NCI-H2081 treated with DMSO at 0.1 percent for 48 hours (cell line): ENCODE data around the gene LRRC8D.
"Not testable (repeated sequence)": the region's sequence is repeated elsewhere in the genome, so short reads cannot be mapped to it uniquely, and the experiment has no call there.

Source experiments
- DNase-seq: peaks from one replicate; lab custom pipeline; 2025; lab: John Stamatoyannopoulos, UW

Gene LRRC8D

DNA sequence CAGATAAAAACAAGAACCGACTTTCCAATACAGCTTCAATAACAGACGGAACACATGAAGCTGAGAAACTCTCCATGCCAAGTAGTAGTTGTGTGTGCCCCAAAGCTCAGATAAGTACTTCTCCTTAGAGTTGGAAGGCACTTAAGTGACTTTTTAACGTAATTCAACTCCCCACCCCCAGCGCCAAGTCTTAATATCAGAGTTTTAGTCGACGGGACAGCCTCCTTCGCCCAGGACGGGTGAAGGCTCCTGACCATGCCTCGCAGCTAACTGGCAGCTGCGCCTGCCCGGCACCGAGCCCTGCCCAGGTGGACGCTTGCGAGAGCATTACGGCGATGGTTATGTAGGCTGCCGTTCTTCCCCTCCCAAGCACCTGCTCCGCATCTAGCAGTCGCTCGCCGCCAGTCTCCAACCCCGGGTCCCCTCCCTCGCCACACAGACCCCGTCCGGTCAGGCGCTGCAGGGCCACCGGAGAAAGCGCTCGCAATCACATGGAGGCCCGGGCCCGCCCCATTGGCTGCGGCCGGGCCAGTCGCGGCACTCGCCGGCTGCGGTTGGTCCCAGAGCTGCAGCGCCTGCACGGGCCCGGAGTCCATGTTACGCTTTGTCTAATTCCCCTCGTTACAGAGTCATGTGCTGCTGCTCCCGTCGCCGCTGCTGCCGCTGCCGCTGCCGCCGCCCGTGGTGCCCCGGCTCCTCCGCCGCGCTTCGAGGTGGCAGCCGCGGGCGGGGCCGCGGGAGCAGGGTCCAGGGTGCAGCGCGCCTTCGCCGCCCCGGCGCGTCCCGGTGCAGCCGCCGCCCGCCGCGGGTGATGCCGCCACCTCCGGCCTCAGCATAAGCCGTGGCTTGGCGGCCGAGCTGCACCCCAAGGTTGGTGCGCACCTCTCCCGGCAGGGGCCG, at the start of gene LRRC8D:
Gene LRRC8D (plus strand): TSS at position 611 of the 900 bp plus-strand sequence. CDS start 112,037 bp downstream, outside the sequence.
- DNase-seq = no peak

DNA sequence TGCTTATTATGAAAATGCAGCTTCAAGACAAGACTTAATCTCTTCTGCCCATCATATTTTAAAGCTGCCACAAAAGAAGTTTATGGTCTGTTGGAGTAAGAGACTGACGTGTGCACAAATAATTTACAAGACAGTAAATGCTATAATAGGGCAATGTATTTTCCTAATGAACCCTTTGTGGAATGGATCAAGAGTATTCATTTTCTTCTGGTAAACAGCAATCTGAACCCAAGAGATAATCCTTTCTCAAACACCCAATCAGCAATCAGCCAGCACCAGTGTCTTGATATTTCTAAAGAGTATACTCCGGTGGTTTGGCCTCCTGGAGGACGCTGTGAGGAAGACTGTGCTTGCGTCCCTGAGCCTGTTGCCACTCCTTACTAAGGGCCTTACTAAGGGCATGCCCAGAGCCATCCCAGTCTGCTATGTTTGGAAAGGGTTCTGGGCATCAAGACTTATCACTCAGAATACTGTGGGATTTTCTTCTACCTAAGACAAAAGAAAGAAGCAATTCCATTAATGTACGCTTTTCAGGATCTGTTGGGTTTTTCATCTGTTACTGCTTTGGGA, 48.8 kb upstream of the LRRC8D start:
- DNase-seq = no peak

DNA sequence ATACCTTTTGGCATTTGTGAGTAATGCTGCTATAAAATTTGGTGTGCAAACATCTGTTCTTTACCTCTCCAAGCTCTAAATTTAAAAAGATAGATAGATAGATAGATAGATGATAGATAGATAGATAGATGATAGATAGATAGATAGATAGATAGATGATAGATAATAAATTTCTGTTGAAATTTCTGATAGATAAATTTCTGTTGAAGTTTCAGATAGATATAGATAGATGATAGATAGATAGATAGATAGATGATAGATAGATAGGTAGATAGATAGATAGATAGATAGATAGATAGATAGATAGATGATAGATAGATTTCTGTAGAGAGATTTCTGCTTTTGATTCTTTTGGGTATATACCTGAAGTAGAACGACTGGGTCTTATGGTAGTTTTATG, 44.7 kb upstream of the LRRC8D start:
- DNase-seq = not testable (repeated sequence)

DNA sequence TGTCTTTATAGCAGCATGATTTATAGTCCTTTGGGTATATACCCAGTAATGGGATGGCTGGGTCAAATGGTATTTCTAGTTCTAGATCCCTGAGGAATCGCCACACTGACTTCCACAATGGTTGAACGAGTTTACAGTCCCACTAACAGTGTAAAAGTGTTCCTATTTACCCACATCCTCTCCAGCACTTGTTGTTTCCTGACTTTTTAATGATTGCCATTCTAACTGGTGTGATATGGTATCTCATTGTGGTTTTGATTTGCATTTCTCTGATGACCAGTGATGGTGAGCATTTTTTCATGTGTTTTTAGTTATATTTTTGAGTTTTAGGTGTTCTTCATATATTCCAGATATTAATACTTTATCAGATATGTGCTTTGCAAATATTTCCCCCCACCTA, 43.6 kb upstream of the LRRC8D start:
- not testable (repeated sequence) for DNase-seq

DNA sequence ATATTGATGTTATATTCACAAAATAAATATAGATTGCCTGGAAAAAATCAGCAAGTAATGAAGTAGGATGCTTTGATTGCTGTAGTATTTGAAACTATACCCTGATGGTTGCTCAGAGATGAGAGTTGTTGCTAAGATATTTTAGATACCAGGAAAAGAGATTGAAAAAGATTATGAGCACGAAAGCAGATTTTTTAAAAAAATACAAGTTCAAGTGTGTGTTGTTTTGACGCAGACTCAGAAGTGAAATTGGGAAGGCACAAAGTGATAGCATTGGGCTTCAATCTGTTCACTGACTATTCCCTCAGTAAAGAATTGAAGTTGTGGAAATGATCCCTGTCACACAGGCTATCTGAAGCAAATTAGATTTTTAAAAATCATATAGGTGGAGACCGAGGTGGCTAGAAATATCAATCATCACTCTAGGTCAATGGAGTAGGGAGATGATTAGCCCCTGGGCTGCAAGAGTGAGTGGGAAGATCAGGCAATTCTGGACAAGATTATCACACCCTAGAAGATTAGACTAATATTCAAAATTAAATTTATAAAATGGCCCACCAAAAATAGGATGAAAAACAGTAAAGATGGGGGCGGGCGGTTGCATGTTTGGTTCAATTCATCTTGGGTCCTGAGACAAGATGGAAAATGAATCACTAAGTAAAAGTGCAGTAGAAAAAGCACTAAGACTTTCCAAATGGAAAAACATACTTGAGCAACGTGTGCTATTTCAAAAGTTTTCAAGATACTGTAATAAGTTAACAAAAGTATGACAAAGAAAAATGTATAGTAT, 41.5 kb upstream of the LRRC8D start:
- DNase-seq = no peak

DNA sequence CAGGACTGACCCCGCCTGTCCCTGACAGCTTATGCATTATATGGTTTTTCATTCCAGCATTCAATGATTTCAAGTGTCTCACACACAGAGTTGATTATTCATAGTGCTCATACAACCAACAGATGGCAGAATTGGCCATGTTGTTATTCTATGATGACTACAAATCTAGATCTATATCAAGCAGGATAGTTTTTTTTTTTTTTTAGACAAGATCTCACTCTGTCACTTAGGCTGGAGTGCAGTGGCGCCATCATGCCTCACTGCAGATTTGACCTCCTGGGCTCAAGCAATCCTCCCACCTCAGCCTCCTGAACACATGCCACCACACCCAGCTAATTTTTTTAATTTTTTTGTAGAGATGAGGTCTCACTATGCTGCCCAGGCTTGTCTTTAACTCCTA, 40.1 kb upstream of the LRRC8D start:
- DNase-seq = no peak

DNA sequence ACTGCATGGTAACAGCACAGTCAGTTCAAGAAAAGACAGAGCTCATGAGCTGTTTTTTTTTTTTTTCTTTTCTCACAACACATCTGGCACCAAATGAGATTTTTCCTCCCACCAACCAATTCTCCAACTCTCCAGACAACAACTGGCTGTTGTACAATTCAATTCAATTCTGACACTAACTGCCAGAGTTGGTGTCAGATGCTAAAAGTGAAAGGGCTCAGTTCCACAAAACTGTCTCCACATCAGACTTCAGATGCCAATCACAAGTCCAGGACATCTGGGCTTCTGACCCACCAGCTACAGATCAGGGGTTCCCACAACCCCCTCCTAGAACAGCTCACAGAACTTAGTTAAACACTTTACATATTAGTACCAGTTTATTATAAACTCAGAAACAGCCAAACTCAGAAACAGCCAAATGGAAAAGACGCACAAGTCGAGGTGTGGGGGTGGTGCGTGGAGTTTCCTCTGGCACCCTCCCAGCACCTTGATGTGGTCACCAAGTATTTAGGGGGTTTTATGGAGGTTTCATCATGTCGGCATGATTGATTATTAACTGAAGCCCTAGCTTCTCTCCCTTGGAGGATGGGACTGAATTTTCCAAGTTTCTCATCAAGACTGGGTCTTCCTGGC, 39.2 kb upstream of the LRRC8D start:
- DNase-seq = no peak

DNA sequence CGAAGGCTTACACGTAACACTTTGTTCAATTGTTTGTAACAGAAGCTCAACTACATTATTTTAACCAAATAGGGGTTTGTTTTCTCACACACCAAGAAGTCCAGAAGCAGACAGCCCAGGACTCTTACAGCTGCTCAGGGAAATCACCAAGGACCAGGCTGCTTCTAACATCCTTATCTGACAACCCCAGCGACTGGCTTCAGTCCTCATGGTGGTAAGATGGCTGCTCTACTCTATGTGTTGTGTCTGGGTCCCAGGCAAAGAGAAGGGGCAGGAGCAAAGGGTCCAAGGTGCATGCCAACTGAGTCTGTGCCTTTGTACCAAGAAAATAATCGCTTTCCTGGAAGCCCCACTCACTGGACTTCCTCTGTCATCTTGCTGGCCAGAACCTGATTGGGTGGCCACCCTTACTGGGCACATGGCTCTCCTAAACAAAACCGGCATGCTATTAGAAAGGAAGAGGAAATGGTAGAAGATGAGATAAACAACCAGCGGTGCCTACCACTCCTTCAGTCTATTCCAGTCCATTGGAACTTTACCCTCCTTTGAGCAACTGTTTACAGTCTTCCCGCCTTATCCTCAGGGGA, 34.1 kb upstream of the LRRC8D start:
- no peak for DNase-seq

DNA sequence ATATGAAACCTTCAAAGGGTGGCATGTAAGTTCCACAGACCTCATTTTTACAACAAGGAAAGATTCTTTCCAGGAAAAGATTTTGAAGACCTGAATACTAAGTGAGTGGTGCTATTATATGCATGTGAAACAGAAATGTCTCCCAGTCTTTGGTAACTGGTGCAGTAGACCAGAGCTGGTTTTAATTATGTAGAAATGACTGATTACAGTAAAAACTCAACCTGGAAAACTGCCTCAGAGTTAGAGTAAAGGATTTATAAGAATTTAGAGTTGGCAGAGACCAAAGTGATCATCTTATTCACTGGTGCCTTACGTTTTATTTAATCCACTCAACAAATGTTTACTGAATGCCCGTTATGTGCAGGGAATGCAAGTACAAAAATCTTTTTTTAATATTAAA, 30.2 kb upstream of the LRRC8D start:
- no peak for DNase-seq

DNA sequence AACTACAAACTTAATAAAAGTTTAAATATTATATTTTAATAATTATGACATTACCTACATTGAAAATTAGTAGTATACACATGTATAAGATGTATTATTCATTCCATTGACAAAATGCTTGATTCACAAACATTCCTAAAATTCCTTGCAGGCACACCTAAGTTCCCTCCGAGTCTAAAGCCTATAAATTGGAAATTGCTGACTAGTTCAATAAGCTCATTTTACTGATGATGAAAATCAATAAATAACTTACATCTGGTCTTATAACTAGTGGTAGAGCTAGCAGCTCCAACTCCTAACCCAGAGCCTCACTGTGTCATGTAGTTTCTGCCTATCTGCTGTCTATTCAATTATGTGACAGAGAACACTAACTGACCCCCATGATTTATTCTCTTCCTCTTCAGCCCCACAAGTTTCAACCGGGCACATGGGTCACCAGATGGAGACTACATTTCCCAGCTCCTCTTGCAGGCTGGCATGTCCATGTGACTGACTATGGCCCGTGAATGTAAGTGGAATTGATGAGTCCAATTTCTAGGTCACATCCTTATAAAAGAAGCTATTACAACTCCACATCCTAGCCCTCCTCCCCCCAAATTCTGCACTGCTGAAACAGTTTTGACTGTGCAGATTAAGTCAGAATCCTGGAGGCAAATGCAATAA, 29.6 kb upstream of the LRRC8D start:
- DNase-seq = no peak

DNA sequence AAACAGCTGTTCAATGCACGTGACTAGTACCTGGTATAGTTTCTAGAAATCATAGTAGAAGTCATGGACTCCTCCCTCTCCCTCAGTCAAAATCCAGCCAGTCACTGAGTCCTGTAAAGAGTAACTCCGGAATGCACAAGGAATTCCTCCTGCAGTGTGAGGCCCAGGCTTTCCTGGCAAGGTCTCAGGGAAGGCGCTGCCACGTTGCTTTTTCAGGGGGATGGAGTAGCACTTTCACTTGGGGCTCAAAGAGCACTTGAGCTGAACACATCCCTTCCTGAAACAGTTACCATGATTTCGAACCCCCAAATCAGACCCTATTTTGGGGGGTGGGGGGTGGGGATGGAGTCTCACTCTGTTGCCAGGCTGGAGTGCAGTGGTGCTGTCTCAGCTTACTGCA, 26.4 kb upstream of the LRRC8D start:
- DNase-seq = no peak

DNA sequence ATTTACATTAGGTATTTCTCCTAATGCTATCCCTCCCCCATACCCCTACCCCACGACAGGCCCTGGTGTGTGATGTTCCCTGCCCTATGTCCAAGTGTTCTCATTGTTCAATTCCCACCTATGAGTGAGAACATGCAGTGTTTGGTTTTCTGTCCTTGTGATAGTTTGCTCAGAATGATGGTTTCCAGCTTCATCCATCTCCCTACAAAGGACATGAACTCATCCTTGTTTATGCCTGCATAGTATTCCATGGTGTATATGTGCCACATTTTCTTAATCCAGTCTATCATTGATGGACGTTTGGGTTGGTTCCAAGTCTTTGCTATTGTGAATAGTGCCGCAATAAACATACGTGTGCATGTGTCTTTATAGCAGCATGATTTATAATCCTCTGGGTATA, 25.3 kb upstream of the LRRC8D start:
- DNase-seq = not testable (repeated sequence)

DNA sequence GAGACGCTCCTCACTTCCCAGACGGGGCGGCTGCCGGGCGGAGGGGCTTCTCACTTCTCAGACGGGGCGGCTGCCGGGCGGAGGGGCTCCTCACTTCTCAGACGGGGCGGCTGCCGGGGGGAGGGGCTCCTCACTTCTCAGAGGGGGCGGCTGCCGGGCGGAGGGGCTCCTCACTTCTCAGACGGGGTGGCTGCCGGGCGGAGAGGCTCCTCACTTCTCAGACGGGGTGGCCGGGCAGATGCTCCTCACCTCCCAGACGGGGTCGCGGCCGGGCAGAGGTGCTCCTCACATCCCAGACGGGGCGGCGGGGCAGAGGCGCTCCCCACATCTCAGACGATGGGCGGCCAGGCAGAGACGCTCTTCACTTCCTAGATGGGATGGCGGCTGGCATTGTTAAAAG, 23.0 kb upstream of the LRRC8D start:
- not testable (repeated sequence) for DNase-seq

DNA sequence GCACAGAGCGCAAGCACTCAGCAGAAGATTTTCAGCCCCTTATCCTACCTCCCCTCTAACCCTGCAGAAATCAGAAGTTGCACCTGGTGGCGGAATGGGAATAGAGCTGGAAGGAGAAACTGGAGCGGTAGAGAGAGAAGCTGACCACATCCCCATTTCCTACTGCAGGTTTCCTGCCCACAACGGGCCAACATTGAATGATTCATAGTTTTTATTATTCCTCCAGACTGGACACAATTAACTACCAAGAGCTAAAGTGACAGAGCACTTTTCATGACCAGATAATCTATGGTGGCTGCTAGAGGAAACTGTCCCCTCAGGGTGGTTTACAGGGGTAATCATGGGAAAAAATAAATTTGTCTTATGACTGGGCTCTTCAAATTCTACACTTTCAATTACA, 21.3 kb upstream of the LRRC8D start:
- DNase-seq = no peak

DNA sequence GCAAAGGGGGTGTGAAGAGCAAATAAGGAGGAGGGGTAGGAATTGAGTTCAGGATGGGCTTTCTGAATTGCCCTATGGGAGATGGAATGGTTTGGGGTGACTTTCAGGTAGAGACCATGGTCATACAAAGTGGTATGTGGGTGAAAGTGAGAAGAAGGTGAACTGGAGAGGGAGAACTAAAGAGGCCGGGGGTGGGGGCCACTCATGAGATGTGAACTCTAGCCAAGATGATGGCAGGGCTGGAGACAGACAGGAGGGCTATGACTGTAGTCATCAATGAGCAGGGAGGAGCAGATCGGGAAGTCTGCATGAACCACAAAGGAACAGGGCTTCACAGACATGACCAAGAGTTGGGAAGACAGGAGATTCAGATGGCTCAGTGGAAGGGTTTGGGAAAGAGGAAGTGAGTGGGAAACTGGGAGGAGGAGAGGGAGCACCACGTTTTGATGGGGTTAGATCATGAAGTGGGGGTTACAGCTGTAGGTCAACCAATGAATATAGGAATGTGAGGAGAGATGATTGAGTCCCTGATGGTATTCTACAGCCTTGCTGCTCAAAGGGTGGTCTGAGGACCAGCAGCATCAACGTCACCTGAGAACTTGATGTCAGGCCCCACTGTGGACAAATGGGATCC, 20.7 kb upstream of the LRRC8D start:
- no peak for DNase-seq

DNA sequence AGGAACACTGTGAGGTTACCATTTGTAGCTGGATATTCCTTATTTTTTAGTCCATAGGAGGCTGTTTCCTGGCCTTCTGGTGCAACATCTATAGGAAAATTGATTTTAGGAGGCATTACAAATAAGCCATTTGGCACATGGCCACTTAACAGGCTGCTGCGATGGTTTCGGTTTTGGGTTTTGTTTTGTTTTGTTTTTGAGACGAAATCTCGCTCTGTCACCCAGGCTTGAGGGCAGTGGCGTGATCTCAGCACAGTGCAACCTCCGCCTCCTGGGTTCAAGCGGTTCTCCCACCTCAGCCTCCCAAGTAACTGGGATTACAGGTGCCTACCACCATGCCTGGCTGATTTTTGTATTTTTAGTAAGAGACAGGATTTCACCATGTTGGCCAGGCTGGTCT, 20.1 kb upstream of the LRRC8D start:
- DNase-seq = no peak

DNA sequence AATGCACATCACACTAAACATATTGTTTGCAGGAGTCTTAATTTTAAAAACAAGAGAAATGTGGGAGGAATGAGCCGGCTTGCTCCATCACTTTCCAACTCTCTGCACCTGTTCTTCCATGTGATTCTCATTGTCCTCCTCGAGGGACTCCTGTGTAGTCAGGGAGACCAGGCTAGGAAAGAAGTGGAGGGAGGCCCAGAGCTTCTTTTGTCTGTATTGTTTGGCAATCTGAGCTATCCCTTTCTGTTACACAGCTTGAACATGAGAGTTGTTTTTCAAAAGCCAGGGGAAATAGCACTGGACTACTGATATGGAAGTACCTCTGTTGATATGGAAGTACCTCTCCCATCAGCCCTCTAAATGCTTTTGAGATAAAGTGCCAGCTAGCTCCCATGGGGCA, 18.8 kb upstream of the LRRC8D start:
- no peak for DNase-seq

DNA sequence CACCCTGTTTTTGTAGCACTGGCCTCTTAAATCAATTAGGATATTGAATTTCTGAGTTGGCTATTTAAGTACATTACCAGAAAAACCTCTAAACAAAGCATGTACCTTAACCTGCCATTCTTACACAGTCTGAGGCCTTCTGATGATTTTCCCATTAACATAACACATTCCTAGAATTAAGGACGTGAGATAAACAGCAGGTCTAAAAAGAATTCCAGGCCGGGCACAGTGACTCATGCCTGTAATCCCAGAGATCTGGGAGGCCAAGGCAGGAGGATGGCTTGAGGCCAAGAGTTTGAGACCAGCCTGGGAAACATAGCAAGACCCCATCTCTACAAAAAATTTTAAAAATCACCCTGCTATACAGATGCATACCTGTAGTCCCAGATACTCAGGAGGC, 18.0 kb upstream of the LRRC8D start:
- no peak for DNase-seq

DNA sequence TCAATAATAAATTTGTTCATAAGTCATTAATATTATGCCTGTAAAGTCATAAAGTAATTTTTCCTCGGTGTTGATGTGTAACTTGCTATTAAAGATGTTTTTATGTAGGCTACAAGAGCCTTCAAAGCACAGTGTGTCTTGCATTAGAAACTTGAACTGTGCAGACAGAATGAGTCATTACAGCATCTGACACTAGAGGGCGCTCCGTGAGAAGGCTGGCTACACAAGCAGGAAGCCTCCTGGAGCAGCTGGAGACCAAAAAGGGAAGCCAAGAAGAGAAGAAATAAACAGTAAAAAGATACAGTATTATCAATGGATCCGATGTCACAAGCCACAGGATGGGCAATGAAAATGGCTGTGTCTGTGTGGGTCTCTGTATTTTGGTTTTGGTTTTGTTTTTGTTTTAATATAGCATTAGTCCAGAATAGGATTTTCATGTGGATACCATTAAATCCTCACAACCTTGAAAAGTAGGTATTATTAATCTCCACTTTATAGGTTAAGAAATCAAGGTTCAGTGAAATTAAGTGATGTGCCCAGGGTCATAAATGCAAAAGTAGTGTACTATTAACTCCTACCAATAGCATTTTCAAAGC, 16.1 kb upstream of the LRRC8D start:
- no peak for DNase-seq

DNA sequence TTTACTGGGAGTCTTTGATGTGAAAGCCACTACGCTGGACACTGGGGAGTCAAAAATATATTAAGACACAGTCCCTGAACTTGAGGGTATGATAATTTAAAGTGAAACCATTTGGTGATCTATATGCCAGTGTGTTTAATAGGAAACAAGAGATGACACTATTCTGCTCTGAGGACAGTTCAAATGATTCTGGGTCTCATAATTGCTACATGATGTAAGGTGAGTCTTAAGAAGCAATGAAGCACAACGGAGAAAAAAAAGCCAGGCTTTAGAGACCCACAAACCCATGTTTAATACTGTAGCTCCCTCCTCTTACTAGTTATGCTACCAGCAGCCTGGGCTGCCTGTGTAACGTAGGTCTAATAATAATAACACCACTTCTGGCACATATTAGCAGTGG, 14.2 kb upstream of the LRRC8D start:
- no peak for DNase-seq

DNA sequence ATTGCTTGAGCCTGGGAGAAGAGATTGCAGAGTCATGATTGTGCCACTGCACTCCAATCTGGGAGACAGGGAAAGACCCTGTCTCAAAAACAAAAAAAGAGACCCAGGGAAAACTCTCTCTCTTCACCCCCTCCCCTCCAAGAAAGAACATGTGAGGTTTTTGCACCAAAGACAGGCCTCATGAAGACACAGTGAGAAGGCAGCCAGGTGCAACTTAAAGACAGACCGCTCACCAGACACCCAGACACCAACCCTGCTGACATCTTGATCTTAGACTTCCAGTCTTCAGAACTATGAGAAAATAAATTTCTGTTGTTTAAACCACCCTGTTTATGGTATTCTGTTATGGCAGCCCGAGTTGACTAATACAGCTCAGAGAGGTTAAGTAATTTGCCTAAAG, 13.3 kb upstream of the LRRC8D start:
- DNase-seq = no peak
